SK-N-SH treated with all-trans-retinoic acid at 6 μM for 48 hours (cell line): ENCODE results near the gene GBGT1.

Source experiments
- ATAC-seq: fragments of 200-7000 bp; cut with Tn5 transposase; 3 replicates; pipeline ENCODE4 v1.9.1; 2020; ENCODE audit warnings: mild to moderate bottlenecking, moderate library complexity
- ARNTL ChIP-seq: fragments of 450-650 bp; formaldehyde crosslinking; IDR thresholded peaks from 2 replicates; pipeline ENCODE4 v1.5.0; 2020; ENCODE audit warnings: low read depth, mild to moderate bottlenecking, moderate library complexity, borderline replicate concordance
- BACH2 ChIP-seq: fragments of 250-450 bp; sonication (Bioruptor Pico); IDR thresholded peaks from 2 replicates; pipeline ENCODE4 v1.9.0; 2021; ENCODE audit warnings: mild to moderate bottlenecking, borderline replicate concordance
- CREB5 ChIP-seq: fragments of 250-450 bp; sonication (Bioruptor Pico); IDR thresholded peaks from 2 replicates; pipeline ENCODE4 v1.5.1; 2020; ENCODE audit warnings: low read depth, mild to moderate bottlenecking, moderate library complexity
- CSRNP3 ChIP-seq: fragments of 250-450 bp; sonication (Bioruptor Pico); IDR thresholded peaks from 2 replicates; pipeline ENCODE4 v1.5.1; 2021; ENCODE audit warnings: mild to moderate bottlenecking, moderate library complexity
- ESRRG ChIP-seq: fragments of 250-450 bp; sonication (Bioruptor Pico); IDR thresholded peaks from 2 replicates; pipeline ENCODE4 v1.6.1; 2021; ENCODE audit warnings: mild to moderate bottlenecking
- GLIS3 ChIP-seq: fragments of 250-450 bp; sonication (Bioruptor Pico); IDR thresholded peaks from 2 replicates; pipeline ENCODE4 v1.5.0; 2020; ENCODE audit warnings: mild to moderate bottlenecking, moderate library complexity
- ISL1 ChIP-seq: fragments of 250-450 bp; sonication (Bioruptor Pico); IDR thresholded peaks from 2 replicates; pipeline ENCODE4 v2.1.2; 2022; ENCODE audit warnings: mild to moderate bottlenecking, moderate library complexity
- OSR1 ChIP-seq: fragments of 250-450 bp; sonication (Bioruptor Pico); IDR thresholded peaks from 2 replicates; pipeline ENCODE4 v1.8.0; 2022; ENCODE audit warnings: moderate library complexity, mild to moderate bottlenecking, inconsistent platforms
- PATZ1 ChIP-seq: fragments of 250-450 bp; sonication (Bioruptor Pico); IDR thresholded peaks from 2 replicates; pipeline ENCODE4 v1.8.0; 2020; ENCODE audit warnings: mild to moderate bottlenecking, moderate library complexity, borderline replicate concordance
- POU6F1 ChIP-seq: fragments of 250-450 bp; sonication (Bioruptor Pico); IDR thresholded peaks from 2 replicates; pipeline ENCODE4 v1.8.0; 2021; ENCODE audit warnings: low read depth, mild to moderate bottlenecking, moderate library complexity, borderline replicate concordance
- PPARA ChIP-seq: fragments of 250-450 bp; sonication (Bioruptor Pico); IDR thresholded peaks from 2 replicates; pipeline ENCODE4 v1.5.0; 2020; ENCODE audit warnings: mild to moderate bottlenecking, borderline replicate concordance
- RARB ChIP-seq: fragments of 250-450 bp; sonication (Bioruptor Pico); IDR thresholded peaks from 2 replicates; pipeline ENCODE4 v1.8.0; 2021; ENCODE audit warnings: mild to moderate bottlenecking, moderate library complexity
- TCF4 ChIP-seq: fragments of 250-450 bp; sonication (Bioruptor Pico); IDR thresholded peaks from 2 replicates; pipeline ENCODE4 v1.8.0; 2021; ENCODE audit warnings: mild to moderate bottlenecking, moderate library complexity, borderline replicate concordance
- TSHZ2 ChIP-seq: fragments of 250-450 bp; sonication (Bioruptor Pico); IDR thresholded peaks from 2 replicates; pipeline ENCODE4 v1.5.0; 2020; ENCODE audit warnings: mild to moderate bottlenecking, moderate library complexity
- ZC3H10 ChIP-seq: fragments of 250-450 bp; sonication (Bioruptor Pico); IDR thresholded peaks from 2 replicates; pipeline ENCODE4 v1.5.1; 2021; ENCODE audit warnings: mild to moderate bottlenecking, moderate library complexity
- ZFP3 ChIP-seq: fragments of 250-450 bp; sonication (Bioruptor Pico); IDR thresholded peaks from 2 replicates; pipeline ENCODE4 v1.5.0; 2020; ENCODE audit warnings: mild to moderate bottlenecking, moderate library complexity
- ZFP30 ChIP-seq: fragments of 450-650 bp; formaldehyde crosslinking; IDR thresholded peaks from 2 replicates; pipeline ENCODE4 v1.5.0; 2022; ENCODE audit warnings: mild to moderate bottlenecking, moderate library complexity
- ZNF8 ChIP-seq: fragments of 450-650 bp; formaldehyde crosslinking; IDR thresholded peaks from 2 replicates; pipeline ENCODE4 v1.5.0; 2020; ENCODE audit warnings: mild to moderate bottlenecking, moderate library complexity

The GBGT1 gene

GRCh38 chr9:133202688-133203453, 39.2 kb upstream of the GBGT1 start (continued):
- TF ChIP-seq POU6F1 (CRISPR knock-in tag) (no peak), ISL1 (no peak)

GRCh38 chr9:133202145-133202513, 38.4 kb upstream of the GBGT1 start:
- no peak for TF ChIP-seq ZC3H10
- TF ChIP-seq RARB (CRISPR knock-in tag), result no peak
- TF ChIP-seq TSHZ2 (CRISPR knock-in tag), result no peak
- TF ChIP-seq POU6F1 (CRISPR knock-in tag), result no peak
- no peak for TF ChIP-seq ISL1
- TF ChIP-seq ESRRG (CRISPR knock-in tag), result no peak
- TF ChIP-seq ZFP3 (CRISPR knock-in tag), result no peak
- TF ChIP-seq CSRNP3 (CRISPR knock-in tag), result no peak
- no peak for TF ChIP-seq ZFP30
- no peak for TF ChIP-seq PATZ1 (CRISPR knock-in tag)
- TF ChIP-seq TCF4, result no peak
- no peak for TF ChIP-seq GLIS3 (CRISPR knock-in tag)
- TF ChIP-seq, all 23 proteins: peak for 0
- ATAC-seq, result no peak

- ATAC-seq, result no peak
These were observed 37.9 kb upstream of the GBGT1 start for GRCh38 chr9:133201424-133202144.

More at GRCh38 chr9:133201424-133202144, 37.9 kb upstream of the GBGT1 start:
- no peak for TF ChIP-seq CREB5
- no peak for TF ChIP-seq TSHZ2 (CRISPR knock-in tag)
- no peak for TF ChIP-seq PPARA (CRISPR knock-in tag)
- no peak for TF ChIP-seq ZNF8 (CRISPR knock-in tag)
- TF ChIP-seq ISL1, result no peak
- TF ChIP-seq BACH2 (CRISPR knock-in tag), result no peak
- TF ChIP-seq ARNTL (CRISPR knock-in tag), result no peak
- TF ChIP-seq OSR1, result no peak
- TF ChIP-seq TCF4, result no peak
- TF ChIP-seq ZFP3 (CRISPR knock-in tag), result no peak
- TF ChIP-seq GLIS3 (CRISPR knock-in tag), result no peak
- TF ChIP-seq POU6F1 (CRISPR knock-in tag), result no peak
- TF ChIP-seq ZC3H10, result no peak
